HEK293 (cell line): Measurements from ENCODE around the gene COL24A1.
"Not testable (repeated sequence)": the region's sequence is repeated elsewhere in the genome, so short reads cannot be mapped to it uniquely, and the experiment has no call there.

Experiments used
- CTCF ChIA-PET: fragments of 350-600 bp; formaldehyde crosslinking; extraction: SDS; loops from one replicate; lab custom pipeline; 2021; ENCODE audit warnings: antibody characterized with exemption; lab: Yijun Ruan, JAX
- POLR2A ChIA-PET: fragments of 300-600 bp; formaldehyde crosslinking; extraction: SDS; loops from one replicate; lab custom pipeline; 2020; ENCODE audit warnings: antibody characterized with exemption, inconsistent platforms; lab: Yijun Ruan, JAX
- H3K27ac ChIP-seq: fragments of 200-500 bp; sonication (Bioruptor generic); 2 replicates; pipeline ENCODE4 v1.5.1; 2014; ENCODE audit warnings: low read depth, low read length, control low read depth, inconsistent platforms; ENCODE audit errors: extremely low read depth
- H3K36me3 ChIP-seq, 2 experiments: fragments of 200-500 bp in 1 of 2; sonication (Bioruptor generic) in 1 of 2; 1 replicate in 1 of 2; 2 replicates in 1 of 2; pipeline ENCODE4 v1.5.1; 2014 to 2017; ENCODE audit warnings: inconsistent platforms in 2 of 2, low read length in 2 of 2; ENCODE audit not compliant: control insufficient read depth in 2 of 2, insufficient read depth in 1 of 2
- H3K4me1 ChIP-seq: fragments of 200-500 bp; sonication (Bioruptor generic); 2 replicates; pipeline ENCODE4 v1.5.1; 2014; ENCODE audit warnings: mild to moderate bottlenecking, low read length, inconsistent platforms; ENCODE audit not compliant: control insufficient read depth, insufficient read depth
- H3K4me3 ChIP-seq: 2 replicates; pipeline ENCODE4 v1.5.1; 2011; ENCODE audit warnings: low read depth, mild to moderate bottlenecking, control low read depth, low read length, moderate library complexity
- H3K9me3 ChIP-seq: fragments of 200-500 bp; sonication (Bioruptor generic); 2 replicates; pipeline ENCODE4 v1.5.1; 2014; ENCODE audit warnings: low read depth, low read length, inconsistent platforms; ENCODE audit not compliant: control insufficient read depth, insufficient read depth
- BCL6B ChIP-seq: fragments of 450-650 bp; formaldehyde crosslinking; IDR thresholded peaks from 2 replicates; pipeline ENCODE4 v1.5.1; 2017; ENCODE audit warnings: missing biosample characterization, missing genetic modification characterization
- PRDM10 ChIP-seq: fragments of 450-650 bp; formaldehyde crosslinking; IDR thresholded peaks from 2 replicates; pipeline ENCODE4 v1.5.1; 2016; ENCODE audit warnings: missing biosample characterization, missing genetic modification characterization
- WT1 ChIP-seq: fragments of 450-650 bp; formaldehyde crosslinking; IDR thresholded peaks from 2 replicates; pipeline ENCODE4 v1.5.1; 2016; ENCODE audit warnings: missing biosample characterization, missing genetic modification characterization
- ZBTB21 ChIP-seq: fragments of 450-650 bp; formaldehyde crosslinking; IDR thresholded peaks from 2 replicates; pipeline ENCODE4 v1.5.1; 2017; ENCODE audit warnings: missing biosample characterization, missing genetic modification characterization
- ZBTB7A ChIP-seq: fragments of 450-650 bp; formaldehyde crosslinking; IDR thresholded peaks from 2 replicates; pipeline ENCODE4 v1.5.1; 2016; ENCODE audit warnings: low read depth, missing biosample characterization, missing genetic modification characterization
- ZIC2 ChIP-seq: fragments of 450-650 bp; formaldehyde crosslinking; IDR thresholded peaks from 2 replicates; pipeline ENCODE4 v1.5.1; 2016; ENCODE audit warnings: missing biosample characterization, missing genetic modification characterization
- ZNF214 ChIP-seq: fragments of 450-650 bp; formaldehyde crosslinking; IDR thresholded peaks from 2 replicates; pipeline ENCODE4 v1.5.1; 2017; ENCODE audit warnings: missing biosample characterization, mild to moderate bottlenecking, missing genetic modification characterization, borderline replicate concordance
- ZNF391 ChIP-seq: fragments of 450-650 bp; formaldehyde crosslinking; IDR thresholded peaks from 2 replicates; pipeline ENCODE4 v1.5.1; 2016; ENCODE audit warnings: low read depth, missing biosample characterization, missing genetic modification characterization, borderline replicate concordance
- ZNF791 ChIP-seq: fragments of 450-650 bp; formaldehyde crosslinking; IDR thresholded peaks from 2 replicates; pipeline ENCODE4 v1.5.1; 2016; ENCODE audit warnings: missing biosample characterization, missing genetic modification characterization
- ZSCAN5A ChIP-seq: fragments of 450-650 bp; formaldehyde crosslinking; IDR thresholded peaks from 2 replicates; pipeline ENCODE4 v1.5.1; 2016; ENCODE audit warnings: missing biosample characterization, missing genetic modification characterization
- TF ChIP-seq, protein P1 (sequence below): fragments of 450-650 bp; formaldehyde crosslinking; IDR thresholded peaks from 2 replicates; pipeline ENCODE4 v1.5.1; 2016; ENCODE audit warnings: missing biosample characterization, missing genetic modification characterization

The COL24A1 gene

DNA sequence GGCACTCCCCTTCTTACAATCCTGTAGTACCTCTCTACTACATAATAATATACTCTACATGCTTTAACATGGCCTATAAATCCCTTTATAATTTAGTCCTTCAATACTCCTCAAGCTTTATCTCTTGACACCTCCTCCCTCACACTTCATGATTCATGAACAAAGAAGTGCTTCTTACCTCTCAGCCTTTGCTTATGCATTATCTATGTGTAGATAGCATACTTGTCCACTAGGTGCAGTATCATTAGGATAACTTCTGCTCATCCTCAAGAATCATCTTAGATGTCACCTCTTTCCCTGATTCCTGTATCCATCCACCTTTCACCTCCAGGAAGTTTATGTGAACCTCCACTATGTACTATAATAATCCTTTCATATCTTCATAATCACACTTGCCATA, 74.4 kb downstream of the COL24A1 start (continued):
- TF ChIP-seq, protein P1, sequence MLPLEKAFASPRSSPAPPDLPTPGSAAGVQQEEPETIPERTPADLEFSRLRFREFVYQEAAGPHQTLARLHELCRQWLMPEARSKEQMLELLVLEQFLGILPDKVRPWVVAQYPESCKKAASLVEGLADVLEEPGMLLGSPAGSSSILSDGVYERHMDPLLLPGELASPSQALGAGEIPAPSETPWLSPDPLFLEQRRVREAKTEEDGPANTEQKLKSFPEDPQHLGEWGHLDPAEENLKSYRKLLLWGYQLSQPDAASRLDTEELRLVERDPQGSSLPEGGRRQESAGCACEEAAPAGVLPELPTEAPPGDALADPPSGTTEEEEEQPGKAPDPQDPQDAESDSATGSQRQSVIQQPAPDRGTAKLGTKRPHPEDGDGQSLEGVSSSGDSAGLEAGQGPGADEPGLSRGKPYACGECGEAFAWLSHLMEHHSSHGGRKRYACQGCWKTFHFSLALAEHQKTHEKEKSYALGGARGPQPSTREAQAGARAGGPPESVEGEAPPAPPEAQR (tag by site-specific recombination) = no peak
- no peak for TF ChIP-seq ZNF391
- no peak for TF ChIP-seq BCL6B (tag by site-specific recombination)

DNA sequence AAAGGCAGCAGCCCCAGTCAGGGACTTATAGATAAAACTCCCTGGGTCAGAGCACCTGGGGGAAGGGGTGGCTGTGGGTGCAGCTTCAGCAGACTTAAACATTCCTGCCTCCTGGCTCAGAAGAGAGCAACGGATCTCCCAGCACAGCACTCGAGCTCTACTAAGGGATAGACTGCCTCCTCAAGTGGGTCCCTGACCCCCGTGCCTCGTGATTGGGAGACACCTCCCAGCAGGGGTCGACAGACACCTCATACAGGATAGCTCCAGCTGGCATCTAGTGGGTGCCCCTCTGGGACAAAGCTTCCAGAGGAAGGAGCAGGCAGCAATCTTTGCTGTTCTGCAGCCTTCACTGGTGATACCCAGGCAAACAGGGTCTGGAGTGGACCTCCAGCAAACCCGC, 84.1 kb downstream of the COL24A1 start:
- H3K4me3 ChIP-seq, H3K36me3 ChIP-seq, H3K27ac ChIP-seq, H3K9me3 ChIP-seq, H3K4me1 ChIP-seq, POLR2A ChIA-PET: not testable (repeated sequence)
- CTCF ChIA-PET = interaction anchor here (1.3 kb wide), 1 partner anchor 9 kb away, joined by 3 read pairs; no protein-coding TSS in a partner anchor

DNA sequence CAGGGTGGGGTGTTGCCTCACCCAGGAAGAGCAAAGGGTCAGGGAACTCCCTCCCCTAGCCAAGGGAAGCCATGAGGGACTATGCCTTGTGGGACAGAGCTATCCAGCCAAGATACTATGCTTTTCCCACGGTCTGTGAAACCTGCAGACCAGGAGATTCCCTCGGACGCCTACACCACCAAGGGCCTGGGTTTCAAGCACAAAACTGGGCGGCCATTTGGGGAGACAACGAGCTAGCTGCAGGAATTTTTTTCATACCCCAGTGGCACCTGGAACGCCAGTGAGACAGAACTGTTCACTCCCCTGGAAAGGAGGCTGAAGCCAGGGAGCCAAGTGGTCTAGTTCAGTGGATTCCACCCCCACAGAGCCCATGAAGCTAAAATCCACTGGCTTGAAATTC, 84.7 kb downstream of the COL24A1 start:
- H3K4me3 ChIP-seq, H3K9me3 ChIP-seq, H3K4me1 ChIP-seq, POLR2A ChIA-PET, H3K36me3 ChIP-seq, H3K27ac ChIP-seq: not testable (repeated sequence)
- CTCF ChIA-PET = interaction anchor here (1.3 kb wide), 1 partner anchor 8 kb away, joined by 3 read pairs; no protein-coding TSS in a partner anchor

DNA sequence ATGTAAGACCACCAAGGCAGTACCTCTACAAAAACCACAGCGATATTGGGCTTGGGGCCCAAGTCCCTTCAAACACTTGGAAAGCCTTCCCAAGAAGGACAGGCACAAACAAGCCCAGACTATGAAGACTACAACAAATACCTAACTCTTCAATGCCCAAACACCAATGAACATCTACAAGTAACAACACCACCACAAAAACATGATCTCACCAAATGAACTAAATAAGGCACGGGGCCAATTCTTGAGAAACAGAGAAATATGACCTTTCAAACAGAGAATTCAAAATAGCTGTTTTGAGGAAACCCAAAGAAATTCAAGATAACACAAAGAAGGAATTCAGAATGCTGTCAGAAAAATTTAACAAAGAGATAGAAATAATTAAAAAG, 86.8 kb downstream of the COL24A1 start:
- TF ChIP-seq ZBTB21 (tag by site-specific recombination) (no peak), WT1 (tag by site-specific recombination) (no peak), ZSCAN5A (no peak), ZNF791 (no peak), ZBTB7A (tag by site-specific recombination) (no peak)
- no peak overlapping the region for H3K4me3 ChIP-seq
- no peak overlapping the region for H3K27ac ChIP-seq
- CTCF ChIA-PET = no interaction called here
- H3K4me1 ChIP-seq = no peaks in the 10 kb centered on the region
- no peaks in the 10 kb centered on the region for H3K36me3 ChIP-seq
- no peaks in the 10 kb centered on the region for H3K9me3 ChIP-seq
- POLR2A ChIA-PET = no interaction called here

GRCh38 chr1:86068841-86069756, 87.5 kb downstream of the COL24A1 start:
- ChIA-PET POLR2A (no interaction called here), CTCF (no interaction called here)
- no peaks in the 10 kb centered on the region for H3K4me1 ChIP-seq
- no peaks in the 10 kb centered on the region for H3K36me3 ChIP-seq
- H3K27ac ChIP-seq = no peak overlapping the region
- TF ChIP-seq PRDM10 (tag by site-specific recombination) (0 out of 2 replicates have a peak, but pooled peaks have one; percentile 20), ZNF214 (no peak), ZIC2 (tag by site-specific recombination) (0 out of 2 replicates have a peak, but pooled peaks have one; percentile 25)
- no peaks in the 10 kb centered on the region for H3K9me3 ChIP-seq
- H3K4me3 ChIP-seq = no peak overlapping the region
